GM12878 (cell line): ENCODE measurements around the gene AP2A2. TPM values are rescaled to one million over a fixed set of nuclear protein-coding genes. Genes with fewer than 3 reads are reported as not detected.

ENCODE experiments used
- ATAC-seq: fragments of 200-7000 bp; cut with Tn5 transposase; 3 replicates; pipeline ENCODE4 v1.9.1; 2020; ENCODE audit warnings: mild to moderate bottlenecking, moderate library complexity
- BruUV-seq: library from RNA; stranded (reverse); fragments of 400-500 nt; replicated peaks from 2 replicates; lab custom pipeline; 2021; lab: Mats Ljungman, UMichigan
- CTCF ChIA-PET: fragments of 300-600 bp; sonication (Branson Sonifier 250); formaldehyde crosslinking; extraction: SDS; loops from one replicate; lab custom pipeline; 2021; ENCODE audit warnings: inconsistent platforms; lab: Yijun Ruan, JAX
- POLR2A ChIA-PET: fragments of 350-600 bp; formaldehyde crosslinking; extraction: SDS; loops from one replicate; lab custom pipeline; 2021; ENCODE audit warnings: inconsistent platforms; lab: Charles Lee
- RAD21 ChIA-PET: fragments of 300-600 bp; sonication (Branson Sonifier 250); formaldehyde crosslinking; loops from one replicate; lab custom pipeline; 2023; ENCODE audit warnings: antibody characterized with exemption; ENCODE audit not compliant: unreplicated experiment; lab: Charles Lee
- SMC1A ChIA-PET: fragments of 300-600 bp; sonication (Branson Sonifier 250); formaldehyde crosslinking; loops from one replicate; lab custom pipeline; 2023; ENCODE audit not compliant: unreplicated experiment, uncharacterized antibody; lab: Charles Lee
- DNase-seq: peaks from one replicate; pipeline ENCODE4 v3.0.0-alpha.2; 2011; ENCODE audit warnings: low read depth, low spot score
- FAIRE-seq: peaks from 3 replicates; lab custom pipeline; 2011; peaks lifted over from hg19 to GRCh38; lab: Jason Lieb, UNC
- H2AFZ ChIP-seq: 2 replicates; pipeline ENCODE4 v1.6.0; 2011; ENCODE audit warnings: low read depth, low read length, control low read depth; ENCODE audit not compliant: control insufficient read depth
- H3K27ac ChIP-seq: 2 replicates; pipeline ENCODE4 v1.5.1; 2011; ENCODE audit warnings: control low read depth; ENCODE audit not compliant: control insufficient read depth, insufficient read depth
- H3K27me3 ChIP-seq, 2 experiments: replicated peaks in 1 of 2; 2 replicates each; pipeline versions ENCODE4 v1.6.0 to v1.6.1; 2011; ENCODE audit warnings: low read length in 1 of 2; ENCODE audit not compliant: control insufficient read depth in 2 of 2, insufficient read depth in 2 of 2
- H3K36me3 ChIP-seq, 2 experiments: 2 replicates each; pipeline ENCODE4 v1.5.1; 2011; ENCODE audit warnings: low read length in 1 of 2; ENCODE audit not compliant: control insufficient read depth in 2 of 2, insufficient read depth in 2 of 2
- H3K4me1 ChIP-seq: 2 replicates; pipeline ENCODE4 v1.6.1; 2011; ENCODE audit warnings: mild to moderate bottlenecking, low read length, moderate library complexity, mixed read lengths; ENCODE audit not compliant: control insufficient read depth, insufficient read depth
- H3K4me2 ChIP-seq: 2 replicates; pipeline ENCODE4 v1.6.0; 2011; ENCODE audit warnings: control low read depth; ENCODE audit not compliant: control insufficient read depth, insufficient read depth
- H3K4me3 ChIP-seq: fragments of 200-600 bp; sonication (generic); 2 replicates; pipeline ENCODE4 v1.5.1; 2016
- H3K79me2 ChIP-seq: 2 replicates; pipeline ENCODE4 v1.6.0; 2011; ENCODE audit warnings: low read length; ENCODE audit not compliant: control insufficient read depth, insufficient read depth
- H3K9ac ChIP-seq: 2 replicates; pipeline ENCODE4 v1.8.0; 2011; ENCODE audit warnings: low read length, control low read depth, mixed read lengths; ENCODE audit not compliant: control insufficient read depth, insufficient read depth
- H3K9me3 ChIP-seq: replicated peaks from 3 replicates; pipeline ENCODE4 v1.5.1; 2011; ENCODE audit warnings: mild to moderate bottlenecking, low read length; ENCODE audit not compliant: control insufficient read depth, insufficient read depth
- H4K20me1 ChIP-seq: 2 replicates; pipeline ENCODE4 v1.6.0; 2011; ENCODE audit not compliant: control insufficient read depth, insufficient read depth
- BCL3 ChIP-seq: IDR thresholded peaks from 2 replicates; pipeline ENCODE4 v1.6.1; 2011; ENCODE audit warnings: borderline replicate concordance, low read depth, mild to moderate bottlenecking, moderate library complexity, low read length; ENCODE audit not compliant: insufficient read depth, poor library complexity, severe bottlenecking
- CREB1 ChIP-seq: IDR thresholded peaks from 2 replicates; pipeline ENCODE4 v1.6.1; 2012; ENCODE audit warnings: low read depth, mild to moderate bottlenecking, inconsistent platforms
- CREM ChIP-seq: IDR thresholded peaks from 2 replicates; pipeline ENCODE4 v1.6.1; 2014; ENCODE audit warnings: antibody characterized with exemption, low read depth
- HDAC6 ChIP-seq: fragments of 200-600 bp; sonication (generic); IDR thresholded peaks from one replicate; pipeline ENCODE4 v1.8.0; 2017; ENCODE audit warnings: antibody characterized with exemption; ENCODE audit not compliant: unreplicated experiment
- SMARCA5 ChIP-seq: fragments of 450-650 bp; IDR thresholded peaks from 2 replicates; pipeline ENCODE4 v1.6.1; 2017; ENCODE audit warnings: mild to moderate bottlenecking
- SMC3 ChIP-seq: IDR thresholded peaks from 2 replicates; pipeline ENCODE4 v1.6.1; 2011; ENCODE audit warnings: low read length, improper control_type of control experiment, borderline replicate concordance
- WGBS: methylation state at CpG from one replicate; pipeline ENCODE4 v1.1.6; 2016; ENCODE audit warnings: low lambda C conversion rate; ENCODE audit not compliant: insufficient replicate concordance, insufficient coverage; ENCODE audit errors: missing lambda C conversion rate; 5-methylcytosine and 5-hydroxymethylcytosine counted together
- in situ Hi-C: fragments of 300-500 bp; cut with MboI; formaldehyde crosslinking; loops from 9 replicates; pipeline ENCODE4 v1.14.3; 2018; ENCODE audit warnings: mixed read lengths
- intact Hi-C: fragments of 100-400 bp; cut with micrococcal nuclease; formaldehyde crosslinking; loops from one replicate; pipeline ENCODE4 v1.14.2; 2022; ENCODE audit not compliant: unreplicated experiment
- polyA plus RNA-seq, 11 experiments: library from polyadenylated mRNA; depleted of rRNA in 4 of 11; unstranded in 6 of 11; stranded (reverse) in 5 of 11; fragments of >200 nt; fragmentation: Nextera tagmentation in 4 of 11; fragmentation: Illumina TruSeq in 1 of 11; extraction: Ambion mirVana in 4 of 11; extraction: Trizol in 1 of 11; gene quantifications; 1 replicate in 1 of 11; 2 replicates in 10 of 11; pipeline versions ENCODE4 v1.2.1 to v1.2.3, GENCODE V29; 2011 to 2016; ENCODE audit warnings: inconsistent platforms in 2 of 11, missing spikeins in 2 of 11, low read depth in 1 of 11
- total RNA-seq, 4 experiments: library from RNA; depleted of rRNA in 3 of 4; stranded (reverse); fragments of >200 nt in 3 of 4; fragmentation: Illumina TruSeq in 1 of 4; extraction: Trizol in 1 of 4; gene quantifications; 2 replicates each; pipeline versions ENCODE4 v1.2.1 to v1.2.3, GENCODE V29; 2013 to 2021

The AP2A2 gene
- total and polyA plus RNA-seq, 10 of the 15 experiments (the other 5 are each of a cell fraction or from before 2014, with no cell fraction given), result 0.58 to 48.8 (median 18.2) TPM

DNA sequence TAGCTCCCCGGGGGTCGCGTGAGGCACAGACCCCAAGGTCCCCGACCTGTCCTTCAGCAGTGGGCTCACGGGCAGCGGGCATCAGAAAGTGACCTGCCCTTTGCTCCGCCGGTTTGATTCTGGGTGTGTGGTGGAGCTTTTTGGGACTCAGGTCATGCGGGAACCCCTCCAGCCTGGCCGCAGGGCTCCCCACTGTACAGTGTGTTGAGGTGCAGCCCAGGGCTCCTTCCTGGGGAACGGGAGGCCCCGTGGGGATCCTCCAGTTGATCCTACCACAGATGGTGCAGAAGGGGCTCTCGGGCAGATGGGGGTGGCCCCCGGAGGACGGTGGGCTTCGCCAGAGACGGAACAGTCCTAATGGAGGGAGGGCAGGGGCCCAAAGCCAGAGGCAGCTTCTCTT is 86.6 kb downstream of the AP2A2 start:
- no peak overlapping the region for H3K4me2 ChIP-seq
- H2AFZ ChIP-seq, result no peak overlapping the region
- DNase-seq (no peak), ATAC-seq (no peak), FAIRE-seq (no peak)
- no peak overlapping the region for H3K9ac ChIP-seq
- no peaks in the 10 kb centered on the region for H3K9me3 ChIP-seq
- ChIA-PET POLR2A (no interaction called here), CTCF (no interaction called here), RAD21 (no interaction called here), SMC1A (no interaction called here)
- H3K27me3 ChIP-seq, result no peaks in the 10 kb centered on the region
- no peak overlapping the region for H3K27ac ChIP-seq
- H3K4me1 ChIP-seq, result no peaks in the 10 kb centered on the region
- H4K20me1 ChIP-seq, result no peaks in the 10 kb centered on the region
- peaks cover 8 to 9% of the 10 kb centered on the region in 2 experiments; a peak in 3 of 4 replicates for H3K36me3 ChIP-seq
- in situ Hi-C loops, result no loop called here
- TF ChIP-seq CREM, result no peak
- intact Hi-C loops, result no loop called here
- WGBS, result 98% methylated on average over 17 of the region's 17 CpGs
- H3K4me3 ChIP-seq, result no peak overlapping the region
- no TSS peak for BruUV-seq
- H3K79me2 ChIP-seq, result no peaks in the 10 kb centered on the region

GRCh38 chr11:1012740-1013630 is 87.3 kb downstream of the AP2A2 start:
- WGBS, result 83% methylated on average over 25 of the region's 28 CpGs
- FAIRE-seq, result no peak
- CTCF ChIA-PET, result no interaction called here

More at GRCh38 chr11:1012740-1013630, 87.3 kb downstream of the AP2A2 start:
- H3K4me3 ChIP-seq, result no peak overlapping the region
- TF ChIP-seq SMC3 (no peak), BCL3 (no peak), CREB1 (no peak), HDAC6 (no peak), SMARCA5 (no peak)
- TF ChIP-seq, all 136 proteins: peak for 0
- H3K27ac ChIP-seq, result no peak overlapping the region
- H3K4me2 ChIP-seq, result no peak overlapping the region
- ATAC-seq, result no peak
- H3K9ac ChIP-seq, result no peak overlapping the region
- H3K79me2 ChIP-seq, result no peaks in the 10 kb centered on the region
- H3K36me3 ChIP-seq, result peaks cover 2 to 8% of the 10 kb centered on the region in 2 experiments; a peak in 3 of 4 replicates
- H3K9me3 ChIP-seq, result no peaks in the 10 kb centered on the region
- in situ Hi-C loops (no loop called here), intact Hi-C loops (no loop called here)
- no peaks in the 10 kb centered on the region for H3K27me3 ChIP-seq
- DNase-seq, result no peak
- no peaks in the 10 kb centered on the region for H3K4me1 ChIP-seq
- SMC1A ChIA-PET, result no interaction called here
- RAD21 ChIA-PET, result no interaction called here
- no peak overlapping the region for H2AFZ ChIP-seq
- POLR2A ChIA-PET, result no interaction called here
- no peaks in the 10 kb centered on the region for H4K20me1 ChIP-seq
- no TSS peak for BruUV-seq
